Stimulated activated CD8-positive, alpha-beta memory T cell treated with anti-CD3 and anti-CD28 coated beads, Interleukin-12 subunit alpha, Interleukin-12 subunit beta, amount 100 ng/mL, for 24 hours (primary cell): ENCODE measurements around the gene CRYZ.
"Not testable (repeated sequence)": the region's sequence is repeated elsewhere in the genome, so short reads cannot be mapped to it uniquely, and the experiment has no call there.

Experiments
- DNase-seq: peaks from one replicate; pipeline ENCODE4 v3.0.0-alpha.2; 2020; ENCODE audit errors: extremely low read depth

Gene CRYZ

DNA sequence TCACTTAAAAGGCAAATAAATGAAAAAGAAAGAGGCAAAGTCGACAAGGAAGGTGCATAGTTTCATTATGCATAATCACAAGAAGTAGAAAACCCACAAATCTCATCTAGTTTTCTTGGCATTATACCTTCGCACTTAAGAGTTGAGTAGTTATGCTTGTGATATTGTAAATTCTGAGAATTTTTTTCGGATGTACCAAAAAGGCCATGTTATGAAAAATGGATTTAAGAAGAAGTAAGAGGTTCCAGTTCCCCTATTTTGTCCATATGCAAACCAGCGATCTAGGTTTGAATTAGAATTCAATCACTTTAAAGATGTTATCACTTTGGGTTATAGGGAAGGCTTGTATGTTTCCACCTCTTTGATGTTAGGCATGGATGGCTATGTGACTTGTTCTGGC, 51.4 kb downstream of the CRYZ start:
- DNase-seq: no peak

DNA sequence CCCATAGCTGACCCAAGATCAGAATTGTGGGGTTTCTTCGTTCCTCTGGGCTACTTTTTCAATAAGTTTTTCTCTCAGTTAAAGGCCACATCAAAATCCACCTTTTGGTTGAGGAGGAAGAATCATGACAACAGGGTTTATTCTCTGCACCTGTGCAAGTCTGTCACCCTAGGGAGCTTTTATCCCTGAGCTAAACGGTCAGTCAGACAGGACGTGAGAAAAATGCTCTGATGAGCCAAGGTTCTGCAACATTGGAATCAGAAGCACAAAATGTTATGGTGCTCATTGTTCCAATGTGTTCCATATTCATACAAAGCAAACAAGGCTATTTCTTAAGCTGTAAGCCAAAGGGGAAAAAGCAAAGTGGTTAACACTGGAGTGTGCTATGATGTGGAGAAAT, 51.8 kb downstream of the CRYZ start:
- no peak for DNase-seq

DNA sequence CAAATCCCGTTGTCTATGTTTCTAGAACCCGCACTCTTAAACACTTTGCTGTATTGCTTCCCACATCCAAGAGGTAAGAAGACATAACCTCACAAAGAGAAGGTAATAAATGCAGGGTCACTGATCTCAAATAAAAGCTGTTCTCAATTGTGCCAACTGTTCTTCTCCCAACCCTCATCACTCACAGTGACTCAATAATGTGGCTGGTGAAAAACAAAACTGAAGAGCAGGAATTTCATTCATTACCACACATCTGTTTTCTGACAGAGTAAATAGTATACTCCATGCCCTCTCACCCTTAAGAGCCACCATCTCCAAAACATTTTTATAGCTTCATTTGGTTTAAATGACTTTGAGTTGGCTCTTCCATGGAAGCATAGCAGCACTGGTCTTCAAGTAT, 53.0 kb downstream of the CRYZ start:
- no peak for DNase-seq

DNA sequence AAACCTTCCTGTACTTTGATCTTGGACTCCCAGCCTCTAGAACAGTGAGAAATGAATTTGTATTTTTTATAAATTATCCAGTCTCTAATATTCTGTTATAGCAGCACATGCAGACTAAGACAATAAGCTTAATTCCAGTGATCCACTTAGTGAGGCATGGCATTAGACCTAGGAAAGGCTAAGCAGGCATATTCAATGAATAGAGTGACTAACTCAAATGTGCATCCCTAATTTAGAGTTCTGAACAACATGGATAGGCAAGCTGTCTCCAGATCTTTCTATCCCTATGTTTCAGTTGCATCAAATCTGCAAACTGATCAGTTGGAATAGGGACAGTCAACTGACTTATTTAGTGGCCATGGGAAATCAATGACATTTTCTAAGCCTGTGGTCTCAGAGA, 54.9 kb downstream of the CRYZ start:
- no peak for DNase-seq

DNA sequence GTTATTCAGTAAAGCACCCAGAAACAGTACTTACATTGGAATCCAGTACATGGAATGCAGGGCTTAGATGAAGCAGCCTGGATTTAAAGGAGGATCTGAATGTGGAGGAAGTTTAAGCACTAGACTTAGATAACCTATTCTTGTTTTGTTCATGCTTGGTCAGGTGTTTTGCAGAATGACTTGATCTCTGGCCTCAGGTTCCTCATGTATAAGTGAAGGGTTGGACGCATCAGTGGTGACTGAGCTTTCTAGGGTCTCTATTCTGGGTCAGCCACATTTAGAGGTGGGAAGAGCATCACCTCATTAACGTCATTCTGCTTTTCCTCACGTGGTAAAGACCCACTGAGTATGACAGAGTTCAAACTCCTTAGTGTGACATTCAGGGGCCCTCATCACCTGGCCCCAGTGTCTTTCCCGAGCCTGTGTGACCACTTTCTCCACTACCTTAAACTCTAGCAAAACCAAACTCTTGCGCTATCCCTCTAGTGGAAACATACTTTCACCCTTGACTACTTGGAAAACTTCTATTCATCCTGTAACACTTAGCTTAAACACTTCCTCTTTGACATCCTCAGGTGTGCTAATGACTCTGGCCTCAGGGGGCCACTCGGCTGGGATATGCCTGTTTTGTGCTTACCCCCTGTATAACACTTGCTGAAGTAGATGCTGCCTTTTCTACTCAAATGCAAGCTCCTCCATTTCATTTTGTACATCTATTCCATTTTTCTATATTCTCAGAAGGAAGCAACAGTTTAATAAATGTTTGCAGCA, 58.4 kb downstream of the CRYZ start:
- DNase-seq: no peak

DNA sequence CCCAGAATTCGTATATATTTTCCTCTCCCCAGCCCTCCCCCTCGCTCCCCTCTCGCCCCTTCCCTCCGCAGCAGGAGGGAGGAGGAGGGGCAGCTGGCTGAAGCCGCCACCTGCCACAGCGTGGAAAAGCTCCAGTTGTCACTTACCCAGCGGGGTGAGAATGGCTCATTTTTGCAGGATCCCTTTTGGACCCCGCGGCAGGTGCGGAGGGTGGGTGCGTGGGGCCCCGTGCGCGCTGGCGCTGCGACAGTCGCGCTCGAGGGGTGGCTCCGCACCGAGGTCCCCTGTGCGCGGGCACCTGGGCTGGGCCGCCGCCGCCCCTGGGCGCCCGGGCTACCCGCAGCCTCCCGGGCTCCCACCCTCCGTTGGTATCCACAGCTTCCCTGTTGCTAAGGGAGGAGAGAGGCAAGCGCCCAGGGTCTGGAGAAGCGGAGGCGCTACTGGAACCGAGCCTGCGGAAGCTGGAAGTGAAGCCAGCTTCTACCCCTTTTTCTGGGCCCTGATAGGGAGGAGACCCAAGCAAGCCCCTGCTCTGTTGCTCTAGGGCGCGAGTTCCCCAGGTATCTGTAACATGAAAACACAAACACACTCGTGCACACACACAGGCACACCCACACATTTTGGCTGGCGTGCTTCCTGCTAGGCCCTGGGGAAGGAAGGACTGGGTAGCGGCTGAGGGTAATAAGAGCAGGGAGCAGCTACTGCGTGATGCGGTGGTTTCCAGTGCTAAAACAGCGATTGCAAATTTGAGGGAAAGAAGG, 59.3 kb downstream of the CRYZ start, which contains the start of gene ERICH3:
TSS of gene ERICH3 (minus strand) at position 442 of the 761 bp plus-strand sequence. CDS start at position 169, 273 bp downstream.
- no peak for DNase-seq

DNA sequence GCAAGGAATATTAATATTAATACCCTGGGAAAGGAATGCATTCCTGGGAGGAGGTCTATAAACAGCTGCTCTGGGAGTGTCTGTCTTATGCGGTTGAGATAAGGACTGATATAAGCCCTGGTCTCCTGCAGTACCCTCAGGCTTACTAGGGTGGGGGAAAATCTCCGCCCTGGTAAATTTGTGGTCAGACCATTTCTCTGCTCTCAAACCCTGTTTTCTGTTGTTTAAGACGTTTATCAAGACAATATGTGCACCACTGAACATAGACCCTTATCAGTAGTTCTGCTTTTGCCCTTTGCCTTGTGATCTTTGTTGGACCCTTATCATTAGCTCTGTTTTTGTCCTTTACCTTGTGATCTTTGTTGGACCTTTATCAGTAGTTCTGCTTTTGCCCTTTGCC, 62.0 kb downstream of the CRYZ start:
- not testable (repeated sequence) for DNase-seq
